Left ventricle myocardium inferior (tissue), 1 donor: ENCODE measurements around the gene ZC3H7B. TPM values are rescaled to one million over a fixed set of nuclear protein-coding genes. Genes with fewer than 3 reads are reported as not detected.
A peak's percentile ranks its signal among the peaks of the same experiment; 100 is the strongest.

ENCODE experiments used
- DNase-seq: peaks from one replicate; pipeline ENCODE4 v3.0.0-alpha.2; 2020
- H3K27ac ChIP-seq: fragments of 200-600 bp; replicated peaks from 2 replicates; pipeline ENCODE4 v1.8.0; 2021
- H3K27me3 ChIP-seq: fragments of 200-600 bp; 2 replicates; pipeline ENCODE4 v1.8.0; 2021; ENCODE audit warnings: low read depth
- H3K36me3 ChIP-seq: fragments of 200-600 bp; 2 replicates; pipeline ENCODE4 v1.8.0; 2021
- H3K4me1 ChIP-seq: fragments of 200-600 bp; 2 replicates; pipeline ENCODE4 v1.8.0; 2021
- H3K4me3 ChIP-seq: fragments of 200-600 bp; 2 replicates; pipeline ENCODE4 v1.8.0; 2021; ENCODE audit warnings: mild to moderate bottlenecking, moderate library complexity
- H3K9me3 ChIP-seq: fragments of 200-600 bp; replicated peaks from 2 replicates; pipeline ENCODE4 v1.8.0; 2021
- intact Hi-C: fragments of 100-400 bp; cut with micrococcal nuclease; formaldehyde crosslinking; loops from one replicate; pipeline ENCODE4 v1.11.0; 2022
- microRNA-seq: library from miRNA; unstranded; fragments of <30 nt; microRNA quantifications from one replicate; pipeline ENCODE4 v1.2.0, GENCODE V29; 2020
- total RNA-seq: library from RNA; stranded (reverse); fragmentation: NEBNext Ultra II Directional; extraction: Animal tissue kit (Norgen Biotek cat#: 25700); gene quantifications from one replicate; pipeline ENCODE4 v1.2.1, GENCODE V29; 2021
- TF ChIP-seq, protein P1 (sequence below): fragments of 200-600 bp; IDR thresholded peaks from 2 replicates; pipeline ENCODE4 v1.8.0; 2021; ENCODE audit warnings: antibody characterized with exemption, mild to moderate bottlenecking, borderline replicate concordance
- donor health status: DM: no; HTN: yes; CAD: no; lungs with severe emphysema.

ZC3H7B gene
- total RNA-seq, 1 donor from 2014 or later = 39.1 TPM

- H3K4me3 ChIP-seq = no peak overlapping the region
- peak overlapping the region; percentile 87 for H3K27ac ChIP-seq
- TF ChIP-seq, protein P1, sequence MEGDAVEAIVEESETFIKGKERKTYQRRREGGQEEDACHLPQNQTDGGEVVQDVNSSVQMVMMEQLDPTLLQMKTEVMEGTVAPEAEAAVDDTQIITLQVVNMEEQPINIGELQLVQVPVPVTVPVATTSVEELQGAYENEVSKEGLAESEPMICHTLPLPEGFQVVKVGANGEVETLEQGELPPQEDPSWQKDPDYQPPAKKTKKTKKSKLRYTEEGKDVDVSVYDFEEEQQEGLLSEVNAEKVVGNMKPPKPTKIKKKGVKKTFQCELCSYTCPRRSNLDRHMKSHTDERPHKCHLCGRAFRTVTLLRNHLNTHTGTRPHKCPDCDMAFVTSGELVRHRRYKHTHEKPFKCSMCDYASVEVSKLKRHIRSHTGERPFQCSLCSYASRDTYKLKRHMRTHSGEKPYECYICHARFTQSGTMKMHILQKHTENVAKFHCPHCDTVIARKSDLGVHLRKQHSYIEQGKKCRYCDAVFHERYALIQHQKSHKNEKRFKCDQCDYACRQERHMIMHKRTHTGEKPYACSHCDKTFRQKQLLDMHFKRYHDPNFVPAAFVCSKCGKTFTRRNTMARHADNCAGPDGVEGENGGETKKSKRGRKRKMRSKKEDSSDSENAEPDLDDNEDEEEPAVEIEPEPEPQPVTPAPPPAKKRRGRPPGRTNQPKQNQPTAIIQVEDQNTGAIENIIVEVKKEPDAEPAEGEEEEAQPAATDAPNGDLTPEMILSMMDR = peak; percentile 99
- H3K27me3 ChIP-seq = no peaks in the 10 kb centered on the region
- intact Hi-C loops = loop anchor here (5.0 kb wide), 1 partner anchor 114 kb away; no protein-coding TSS in a partner anchor
- H3K9me3 ChIP-seq = no peaks in the 10 kb centered on the region
- peaks cover 6% of the 10 kb centered on the region for H3K36me3 ChIP-seq
- DNase-seq = peak; percentile 91
- H3K4me1 ChIP-seq = peaks cover 34% of the 10 kb centered on the region
These were observed 102.4 kb downstream of the ZC3H7B start for GRCh38 chr22:41403532-41404318.

GRCh38 chr22:41405588-41405987 is 104.3 kb downstream of the ZC3H7B start:
- intact Hi-C loops = no loop called here
- Histone ChIP-seq H3K27ac (no peak overlapping the region), H3K27me3 (no peaks in the 10 kb centered on the region), H3K4me1 (peaks cover 47% of the 10 kb centered on the region), H3K4me3 (no peak overlapping the region), H3K9me3 (no peaks in the 10 kb centered on the region), H3K36me3 (no peaks in the 10 kb centered on the region)
- TF ChIP-seq, protein P1 = no peak
- no peak for DNase-seq

- intact Hi-C loops = no loop called here
- Histone ChIP-seq H3K27ac (no peak overlapping the region), H3K4me1 (peaks cover 54% of the 10 kb centered on the region), H3K36me3 (no peaks in the 10 kb centered on the region), H3K4me3 (no peak overlapping the region), H3K9me3 (no peaks in the 10 kb centered on the region), H3K27me3 (no peaks in the 10 kb centered on the region)
- no peak for DNase-seq
- TF ChIP-seq, protein P1 = no peak
These were observed 105.1 kb downstream of the ZC3H7B start for GRCh38 chr22:41406410-41406809.

GRCh38 chr22:41407433-41407832 is 106.1 kb downstream of the ZC3H7B start:
- DNase-seq = no peak
- intact Hi-C loops = no loop called here
- H3K36me3 ChIP-seq = no peaks in the 10 kb centered on the region
- H3K27me3 ChIP-seq = no peaks in the 10 kb centered on the region
- TF ChIP-seq, protein P1 = no peak
- H3K9me3 ChIP-seq = no peaks in the 10 kb centered on the region
- H3K4me1 ChIP-seq = peaks cover 54% of the 10 kb centered on the region
- H3K4me3 ChIP-seq = no peak overlapping the region
- no peak overlapping the region for H3K27ac ChIP-seq

- H3K27ac ChIP-seq = peak overlapping the region; percentile 100
- no peaks in the 10 kb centered on the region for H3K9me3 ChIP-seq
- no peaks in the 10 kb centered on the region for H3K36me3 ChIP-seq
- intact Hi-C loops = no loop called here
- DNase-seq = no peak
- TF ChIP-seq, protein P1 = no peak
- H3K4me1 ChIP-seq = peaks cover 54% of the 10 kb centered on the region
- H3K27me3 ChIP-seq = no peaks in the 10 kb centered on the region
- no peak overlapping the region for H3K4me3 ChIP-seq
These were observed 107.3 kb downstream of the ZC3H7B start for GRCh38 chr22:41408665-41409064.

Small RNA genes lying within 50 kb of the gene (microRNA-seq; reads per million reads assigned to microRNA genes)
- gene MIR6889 = not detected

Other genes with a start within 250 kb of the ZC3H7B start
- gene EP300, start 208.9 kb upstream of the ZC3H7B start, total RNA-seq = 26.2 TPM
- gene L3MBTL2, start 96.2 kb upstream of the ZC3H7B start, total RNA-seq = 15.2 TPM
- 10.3 TPM for gene CHADL, start 60.6 kb upstream of the ZC3H7B start, total RNA-seq
- 36.4 TPM for gene RANGAP1, start 15.3 kb upstream of the ZC3H7B start, total RNA-seq
- gene TEF, start 80.4 kb downstream of the ZC3H7B start, total RNA-seq = 20.1 TPM
- 63.6 TPM for gene TOB2, start 145.3 kb downstream of the ZC3H7B start, total RNA-seq
- gene PHF5A, start 167.2 kb downstream of the ZC3H7B start, total RNA-seq = 23.9 TPM
- 851 TPM for gene ACO2, start 167.6 kb downstream of the ZC3H7B start, total RNA-seq
- gene POLR3H, start 242.9 kb downstream of the ZC3H7B start, total RNA-seq = 15.8 TPM